Measurements from ENCODE around the gene FAM200A.

DNA sequence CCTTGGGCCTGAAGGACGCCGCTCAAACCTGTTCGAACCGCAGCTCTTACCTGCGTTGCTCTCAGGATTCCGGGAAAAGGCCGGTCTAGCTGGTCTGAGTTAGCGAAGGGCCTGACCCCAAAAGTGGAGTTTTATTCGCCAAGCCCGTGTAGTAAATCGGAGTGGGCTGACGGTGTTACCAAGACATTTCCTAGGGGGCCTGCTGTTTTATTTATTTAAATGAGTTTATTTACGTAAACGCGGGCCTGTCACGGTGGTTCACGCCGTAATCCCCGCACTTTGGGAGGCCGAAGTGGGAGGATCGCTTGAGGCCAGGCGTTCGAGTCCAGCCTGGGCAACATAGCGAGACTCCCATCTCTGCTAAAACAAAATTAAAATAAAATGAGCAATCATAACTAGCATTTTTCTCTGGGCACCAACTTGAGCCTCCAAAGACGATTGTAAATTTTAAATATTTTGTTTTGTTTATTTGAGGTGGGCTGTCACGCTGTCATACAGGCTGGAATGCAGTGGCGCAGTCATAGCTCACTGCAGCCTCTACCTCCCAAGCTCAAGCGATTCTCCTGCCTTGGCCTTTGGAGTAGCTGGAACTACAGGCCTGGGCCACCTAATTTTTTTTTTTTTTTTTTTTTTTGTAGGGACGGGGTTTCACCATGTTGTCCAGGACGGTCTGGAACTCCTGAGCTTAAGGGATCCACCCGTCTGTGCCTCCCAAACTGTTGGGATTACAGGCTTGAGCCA lies 7.4 kb upstream of the FAM200A start:
- TF ChIP-seq POLR2A (IDR thresholded peaks at IDR 0.05): no peak
- TF ChIP-seq, protein P1, sequence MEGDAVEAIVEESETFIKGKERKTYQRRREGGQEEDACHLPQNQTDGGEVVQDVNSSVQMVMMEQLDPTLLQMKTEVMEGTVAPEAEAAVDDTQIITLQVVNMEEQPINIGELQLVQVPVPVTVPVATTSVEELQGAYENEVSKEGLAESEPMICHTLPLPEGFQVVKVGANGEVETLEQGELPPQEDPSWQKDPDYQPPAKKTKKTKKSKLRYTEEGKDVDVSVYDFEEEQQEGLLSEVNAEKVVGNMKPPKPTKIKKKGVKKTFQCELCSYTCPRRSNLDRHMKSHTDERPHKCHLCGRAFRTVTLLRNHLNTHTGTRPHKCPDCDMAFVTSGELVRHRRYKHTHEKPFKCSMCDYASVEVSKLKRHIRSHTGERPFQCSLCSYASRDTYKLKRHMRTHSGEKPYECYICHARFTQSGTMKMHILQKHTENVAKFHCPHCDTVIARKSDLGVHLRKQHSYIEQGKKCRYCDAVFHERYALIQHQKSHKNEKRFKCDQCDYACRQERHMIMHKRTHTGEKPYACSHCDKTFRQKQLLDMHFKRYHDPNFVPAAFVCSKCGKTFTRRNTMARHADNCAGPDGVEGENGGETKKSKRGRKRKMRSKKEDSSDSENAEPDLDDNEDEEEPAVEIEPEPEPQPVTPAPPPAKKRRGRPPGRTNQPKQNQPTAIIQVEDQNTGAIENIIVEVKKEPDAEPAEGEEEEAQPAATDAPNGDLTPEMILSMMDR (IDR thresholded peaks at IDR 0.05): no peak
- no peak for TF ChIP-seq EP300 (IDR thresholded peaks at IDR 0.05)

All from tibial nerve (tissue), 4 donors.